ENCODE data around the gene PSENEN.

- no peak for TF ChIP-seq POLR2AphosphoS5 (IDR thresholded peaks at IDR 0.05)
- TF ChIP-seq CTCF (IDR thresholded peaks at IDR 0.05): no peak
Observed at GRCh38 chr19:35753634-35754369, 8.4 kb downstream of the PSENEN start.
